Endothelial cell of umbilical vein (primary cell): Measurements from ENCODE around the gene TUBG1. TPM values are rescaled to one million over a fixed set of nuclear protein-coding genes. Genes with fewer than 3 reads are reported as not detected.
"Not testable (repeated sequence)": the region's sequence is repeated elsewhere in the genome, so short reads cannot be mapped to it uniquely, and the experiment has no call there.

Experiments used
- BruUV-seq: library from RNA; stranded (reverse); fragments of 400-500 nt; replicated peaks from 2 replicates; lab custom pipeline; 2021; lab: Mats Ljungman, UMichigan
- CTCF ChIA-PET: fragments of 300-600, 350-600 bp; sonication (Branson Sonifier 250); formaldehyde crosslinking; loops from one replicate; lab custom pipeline; 2021; ENCODE audit warnings: antibody characterized with exemption, inconsistent platforms; lab: Charles Lee
- POLR2A ChIA-PET: fragments of 300-600, 350-600 bp; sonication (Branson Sonifier 250); formaldehyde crosslinking; loops from one replicate; lab custom pipeline; 2021; ENCODE audit warnings: antibody characterized with exemption, inconsistent platforms; lab: Charles Lee
- DNase-seq: peaks from one replicate; pipeline ENCODE4 v3.0.0-alpha.2; 2011; ENCODE audit warnings: low read depth, low spot score
- FAIRE-seq: peaks from 2 replicates; lab custom pipeline; 2011; peaks lifted over from hg19 to GRCh38; lab: Jason Lieb, UNC
- H2AFZ ChIP-seq: 2 replicates; pipeline ENCODE4 v1.6.0; 2012; ENCODE audit warnings: low read depth, low read length, control low read depth, inconsistent platforms
- H3K27ac ChIP-seq: 2 replicates; pipeline ENCODE4 v1.5.1; 2011; ENCODE audit warnings: low read depth, mild to moderate bottlenecking, control low read depth, low read length, moderate library complexity; ENCODE audit not compliant: insufficient read depth
- H3K27me3 ChIP-seq, 2 experiments: 2 replicates each; pipeline versions ENCODE4 v1.6.0 to v1.6.1; 2011; ENCODE audit warnings: low read length in 2 of 2, mixed read lengths in 1 of 2; ENCODE audit not compliant: control insufficient read depth in 2 of 2, insufficient read depth in 2 of 2
- H3K36me3 ChIP-seq, 2 experiments: 2 replicates in 1 of 2; 3 replicates in 1 of 2; pipeline ENCODE4 v1.5.1; 2011; ENCODE audit warnings: low read length in 2 of 2, mild to moderate bottlenecking in 1 of 2, moderate library complexity in 1 of 2; ENCODE audit not compliant: control insufficient read depth in 2 of 2, insufficient read depth in 2 of 2; ENCODE audit errors: extremely low read depth in 1 of 2
- H3K4me1 ChIP-seq: 3 replicates; pipeline ENCODE4 v1.5.1; 2011; ENCODE audit warnings: mild to moderate bottlenecking, low read length; ENCODE audit not compliant: control insufficient read depth, insufficient read depth; ENCODE audit errors: extremely low read depth
- H3K4me2 ChIP-seq: 2 replicates; pipeline ENCODE4 v1.6.1; 2011; ENCODE audit warnings: low read length, control low read depth, mixed read lengths; ENCODE audit not compliant: insufficient read depth
- H3K4me3 ChIP-seq, 3 experiments: fragments of 200-600 bp in 1 of 3; sonication (generic), shearing (Covaris generic) in 1 of 3; replicated peaks in 1 of 3; 2 replicates each; pipeline ENCODE4 v1.5.1; 2011 to 2016; ENCODE audit warnings: control low read depth in 3 of 3, low read length in 3 of 3, mild to moderate bottlenecking in 2 of 3, inconsistent platforms in 1 of 3, low read depth in 1 of 3, moderate library complexity in 1 of 3; ENCODE audit not compliant: insufficient read depth in 1 of 3
- H3K79me2 ChIP-seq: 2 replicates; pipeline ENCODE4 v1.6.0; 2012; ENCODE audit warnings: low read length, inconsistent platforms; ENCODE audit not compliant: control insufficient read depth, insufficient read depth
- H3K9ac ChIP-seq: replicated peaks from 2 replicates; pipeline ENCODE3; 2011; ENCODE audit warnings: low read length, control low read depth; ENCODE audit not compliant: insufficient read depth; ENCODE audit errors: extremely low read depth
- H3K9me1 ChIP-seq: replicated peaks from 3 replicates; pipeline ENCODE4 v1.6.0; 2011; ENCODE audit warnings: mild to moderate bottlenecking, low read length; ENCODE audit not compliant: control insufficient read depth, insufficient read depth; ENCODE audit errors: extremely low read depth
- H3K9me3 ChIP-seq: replicated peaks from 2 replicates; pipeline ENCODE4 v1.5.1; 2012; ENCODE audit warnings: low read length, inconsistent platforms; ENCODE audit not compliant: control insufficient read depth, insufficient read depth
- H4K20me1 ChIP-seq: replicated peaks from 2 replicates; pipeline ENCODE3; 2011; ENCODE audit warnings: mild to moderate bottlenecking, low read length; ENCODE audit not compliant: control insufficient read depth, insufficient read depth; ENCODE audit errors: extremely low read depth
- EZH2 ChIP-seq: IDR thresholded peaks from 2 replicates; pipeline ENCODE4 v1.6.1; 2012; ENCODE audit warnings: borderline replicate concordance, low read depth, mild to moderate bottlenecking, moderate library complexity, low read length, inconsistent platforms; ENCODE audit not compliant: severe bottlenecking
- FOS ChIP-seq: IDR thresholded peaks from 2 replicates; pipeline ENCODE4 v1.6.1; 2011; ENCODE audit warnings: mild to moderate bottlenecking, low read length, moderate library complexity, borderline replicate concordance; ENCODE audit not compliant: insufficient read depth
- GATA2 ChIP-seq: IDR thresholded peaks from 2 replicates; pipeline ENCODE4 v1.7.0; 2011; ENCODE audit warnings: low read depth, mild to moderate bottlenecking, moderate library complexity, mixed read lengths, low read length; ENCODE audit not compliant: insufficient read length, insufficient read depth
- JUN ChIP-seq: IDR thresholded peaks from 2 replicates; pipeline ENCODE4 v1.6.1; 2011; ENCODE audit warnings: borderline replicate concordance, low read depth; ENCODE audit not compliant: insufficient read length, insufficient read depth
- MYC ChIP-seq: IDR thresholded peaks from one replicate; pipeline ENCODE4 v1.6.1; 2011; ENCODE audit warnings: mild to moderate bottlenecking, low read depth, low read length
- POLR2A ChIP-seq: IDR thresholded peaks from 2 replicates; pipeline ENCODE4 v1.6.1; 2012; ENCODE audit warnings: low read depth, mild to moderate bottlenecking, control low read depth, low read length
- POLR2AphosphoS5 ChIP-seq: IDR thresholded peaks from 2 replicates; pipeline ENCODE4 v1.6.1; 2012; ENCODE audit warnings: low read depth, mild to moderate bottlenecking, control low read depth, low read length, moderate library complexity; ENCODE audit not compliant: insufficient read depth
- dilution Hi-C: fragments of 300-500 bp; cut with MboI; formaldehyde crosslinking; loops from one replicate; pipeline ENCODE4 v1.15.0; 2019; ENCODE audit warnings: low sequenced_read_pairs; ENCODE audit not compliant: extremely low pct_ligation_motif_present
- intact Hi-C: fragments of 100-400 bp; cut with micrococcal nuclease; formaldehyde crosslinking; loops from one replicate; pipeline ENCODE4 v1.10.0; 2022
- polyA plus RNA-seq, 4 experiments: library from polyadenylated mRNA; depleted of rRNA in 3 of 4; stranded (reverse) in 3 of 4; unstranded in 1 of 4; fragments of >200 nt; gene quantifications; 2 replicates each; pipeline versions ENCODE4 v1.2.1 to v1.2.3, GENCODE V29; 2011 to 2012; ENCODE audit warnings: missing spikeins in 1 of 4
- total RNA-seq: library from RNA; stranded (reverse); gene quantifications from 2 replicates; pipeline ENCODE4 v1.2.3, GENCODE V29; 2021
- TF ChIP-seq, protein P1 (sequence below), 2 donors: IDR thresholded peaks; 1 replicate in 1 of 2; 2 replicates in 1 of 2; pipeline ENCODE4 v1.5.1; 2011; ENCODE audit warnings: low read length in 2 of 2, mild to moderate bottlenecking in 2 of 2, moderate library complexity in 2 of 2, control low read depth in 1 of 2, inconsistent platforms in 1 of 2, low read depth in 1 of 2; ENCODE audit not compliant: insufficient read depth in 1 of 2; ENCODE audit errors: extremely low read depth in 1 of 2
- TF ChIP-seq, protein P2 (sequence below): IDR thresholded peaks from 2 replicates; pipeline ENCODE4 v1.6.1; 2011; ENCODE audit not compliant: insufficient read depth, insufficient read length

The TUBG1 gene
- total and polyA plus RNA-seq, 2 donors (not counting 3 experiments of a cell fraction or from before 2014, with no cell fraction given) = 102 to 132 TPM

DNA sequence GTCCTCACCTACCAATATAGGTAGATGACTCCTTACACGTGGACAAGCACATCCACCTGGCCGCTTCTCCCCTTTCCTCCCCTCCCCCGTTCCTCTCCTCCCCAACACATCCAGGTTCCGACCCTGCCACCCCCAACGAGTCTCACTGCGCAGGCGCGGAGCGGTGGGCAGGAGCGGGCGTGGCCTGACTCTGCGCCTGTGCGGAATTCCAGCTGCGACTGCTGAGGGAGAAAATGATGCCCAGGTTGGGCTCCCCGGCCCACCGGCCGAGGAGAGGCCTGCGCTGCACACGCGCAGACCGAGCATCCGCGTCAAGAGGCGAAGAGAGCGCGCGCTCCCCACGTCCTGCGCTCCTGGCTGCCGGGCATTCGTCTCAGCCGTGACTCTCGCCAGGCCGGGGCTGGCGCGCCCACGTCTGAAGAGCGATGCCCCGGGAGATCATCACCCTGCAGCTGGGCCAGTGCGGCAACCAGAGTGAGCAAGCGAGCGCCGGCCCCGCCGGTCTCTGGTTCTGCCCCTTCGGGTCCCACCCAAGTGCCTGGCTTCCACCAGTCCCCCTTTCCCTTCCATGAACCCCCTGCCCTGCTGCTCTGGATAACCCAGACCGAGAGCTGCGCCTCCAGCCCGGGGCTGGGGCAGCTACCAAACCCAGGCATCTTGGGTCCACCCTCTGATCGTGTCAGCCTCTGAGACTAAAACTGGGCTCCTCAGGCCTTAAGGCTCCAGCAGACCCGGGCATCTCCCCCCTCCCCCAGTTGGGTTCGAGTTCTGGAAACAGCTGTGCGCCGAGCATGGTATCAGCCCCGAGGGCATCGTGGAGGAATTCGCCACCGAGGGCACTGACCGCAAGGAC, 49.8 kb downstream of the TUBG1 start, which contains the start of gene TUBG2:
Gene TUBG2, plus strand, starts transcription at position 206 of the 853 bp plus-strand sequence. Its CDS starts 220 bp downstream, at position 426.
- Histone ChIP-seq H3K4me3 (peak within 1 kb of the TSS; percentile 2 to 51 (median 40)), H3K9ac (peak within 1 kb of the TSS; percentile 28), H3K4me1 (peaks cover 17% of the 10 kb centered on the region), H2AFZ (peak within 1 kb of the TSS; percentile 89), H3K27ac (no peak within 1 kb of the TSS), H3K9me3 (no peaks in the 10 kb centered on the region), H3K27me3 (no peaks in the 10 kb centered on the region), H4K20me1 (no peaks in the 10 kb centered on the region), H3K9me1 (no peaks in the 10 kb centered on the region), H3K4me2 (peak within 1 kb of the TSS; percentile 69), H3K36me3 (no peaks in the 10 kb centered on the region), H3K79me2 (no peaks in the 10 kb centered on the region)
- FAIRE-seq = peak; percentile 85
- intact Hi-C loops (loop anchor here (5.0 kb wide), 1 partner anchor 52 kb away; the partner anchor contains the start of genes RETREG3 and TUBG1), dilution Hi-C loops (no loop called here)
- no TSS peak for BruUV-seq
- peak; percentile 92 for DNase-seq
- TF ChIP-seq FOS (no peak), JUN (no peak), POLR2A (peak; percentile 86), POLR2AphosphoS5 (peak; percentile 56), GATA2 (no peak), MYC (no peak), EZH2 (no peak)
- TF ChIP-seq, protein P1, sequence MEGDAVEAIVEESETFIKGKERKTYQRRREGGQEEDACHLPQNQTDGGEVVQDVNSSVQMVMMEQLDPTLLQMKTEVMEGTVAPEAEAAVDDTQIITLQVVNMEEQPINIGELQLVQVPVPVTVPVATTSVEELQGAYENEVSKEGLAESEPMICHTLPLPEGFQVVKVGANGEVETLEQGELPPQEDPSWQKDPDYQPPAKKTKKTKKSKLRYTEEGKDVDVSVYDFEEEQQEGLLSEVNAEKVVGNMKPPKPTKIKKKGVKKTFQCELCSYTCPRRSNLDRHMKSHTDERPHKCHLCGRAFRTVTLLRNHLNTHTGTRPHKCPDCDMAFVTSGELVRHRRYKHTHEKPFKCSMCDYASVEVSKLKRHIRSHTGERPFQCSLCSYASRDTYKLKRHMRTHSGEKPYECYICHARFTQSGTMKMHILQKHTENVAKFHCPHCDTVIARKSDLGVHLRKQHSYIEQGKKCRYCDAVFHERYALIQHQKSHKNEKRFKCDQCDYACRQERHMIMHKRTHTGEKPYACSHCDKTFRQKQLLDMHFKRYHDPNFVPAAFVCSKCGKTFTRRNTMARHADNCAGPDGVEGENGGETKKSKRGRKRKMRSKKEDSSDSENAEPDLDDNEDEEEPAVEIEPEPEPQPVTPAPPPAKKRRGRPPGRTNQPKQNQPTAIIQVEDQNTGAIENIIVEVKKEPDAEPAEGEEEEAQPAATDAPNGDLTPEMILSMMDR (IDR thresholded peaks at IDR 0.05; ENCODE audit: extremely low read depth in 1 of 2, insufficient read depth in 1 of 2, low read depth in 1 of 2, low read length in 2 of 2) = no peak
- TF ChIP-seq, protein P2, sequence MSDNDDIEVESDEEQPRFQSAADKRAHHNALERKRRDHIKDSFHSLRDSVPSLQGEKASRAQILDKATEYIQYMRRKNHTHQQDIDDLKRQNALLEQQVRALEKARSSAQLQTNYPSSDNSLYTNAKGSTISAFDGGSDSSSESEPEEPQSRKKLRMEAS = no peak
- CTCF ChIA-PET = interaction anchor here (0.8 to 2.4 kb wide), 9 partner anchors 8 to 81 kb away, joined by 3 to 14 read pairs (median 4); partner anchors contain the start of genes CCR10 and PLEKHH3
- POLR2A ChIA-PET = no interaction called here

DNA sequence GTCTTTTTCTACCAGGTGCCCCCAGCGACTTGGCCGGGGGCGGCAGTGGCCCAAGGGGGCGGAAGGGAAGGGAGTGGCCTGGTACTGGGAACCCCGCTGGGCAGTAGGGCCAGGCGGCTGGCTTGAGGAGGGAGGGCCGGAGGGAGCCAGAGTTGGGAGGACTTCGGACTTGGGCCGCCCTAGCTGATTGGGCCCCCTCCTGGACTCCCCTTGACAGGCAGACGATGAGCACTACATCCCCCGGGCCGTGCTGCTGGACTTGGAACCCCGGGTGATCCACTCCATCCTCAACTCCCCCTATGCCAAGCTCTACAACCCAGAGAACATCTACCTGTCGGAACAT, 50.4 kb downstream of the TUBG1 start:
- H4K20me1 ChIP-seq, H3K27ac ChIP-seq, H3K27me3 ChIP-seq, H3K9me3 ChIP-seq, H2AFZ ChIP-seq, H3K4me3 ChIP-seq, DNase-seq, H3K36me3 ChIP-seq, BruUV-seq, POLR2A ChIA-PET, H3K9ac ChIP-seq, H3K9me1 ChIP-seq, H3K79me2 ChIP-seq, dilution Hi-C loops: not testable (repeated sequence)
- peaks cover 17% of the 10 kb centered on the region for H3K4me1 ChIP-seq
- CTCF ChIA-PET = interaction anchor here (1.2 to 2.4 kb wide), 7 partner anchors 7 to 41 kb away, joined by 3 to 14 read pairs (median 4); partner anchors contain the start of genes CCR10 and PLEKHH3
- peak overlapping the region; percentile 69 for H3K4me2 ChIP-seq
- FAIRE-seq = peak; percentile 21
- intact Hi-C loops = loop anchor here (2.0 to 5.0 kb wide), 2 partner anchors 17 to 53 kb away; partner anchors contain the start of genes PLEKHH3, RETREG3 and TUBG1
